ENCODE measurements around the gene PGP.

The PGP gene

DNA sequence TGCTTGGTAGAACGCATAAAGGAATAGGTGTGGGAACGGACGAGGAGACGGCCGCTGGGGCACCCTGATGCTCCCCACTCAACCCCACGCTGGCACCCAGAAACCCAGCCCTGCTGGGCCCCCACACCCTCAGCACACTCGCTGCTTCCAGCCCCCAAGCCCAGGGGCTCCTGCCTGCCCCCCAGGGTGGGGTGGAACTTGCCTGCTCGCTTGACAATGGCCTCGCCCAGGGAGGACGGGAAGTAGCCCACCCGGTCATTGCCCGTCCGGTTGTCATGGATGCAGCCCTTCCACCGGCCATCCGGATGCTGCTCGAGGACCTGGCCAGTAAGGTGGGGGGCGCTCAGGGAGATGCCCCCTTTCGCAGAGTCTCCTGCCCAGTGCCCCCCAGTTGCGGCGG is 28.1 kb downstream of the PGP start:
- H3K4me3 ChIP-seq (ENCODE audit: low read depth, low read length): no peak overlapping the region
- TF ChIP-seq, protein P1, sequence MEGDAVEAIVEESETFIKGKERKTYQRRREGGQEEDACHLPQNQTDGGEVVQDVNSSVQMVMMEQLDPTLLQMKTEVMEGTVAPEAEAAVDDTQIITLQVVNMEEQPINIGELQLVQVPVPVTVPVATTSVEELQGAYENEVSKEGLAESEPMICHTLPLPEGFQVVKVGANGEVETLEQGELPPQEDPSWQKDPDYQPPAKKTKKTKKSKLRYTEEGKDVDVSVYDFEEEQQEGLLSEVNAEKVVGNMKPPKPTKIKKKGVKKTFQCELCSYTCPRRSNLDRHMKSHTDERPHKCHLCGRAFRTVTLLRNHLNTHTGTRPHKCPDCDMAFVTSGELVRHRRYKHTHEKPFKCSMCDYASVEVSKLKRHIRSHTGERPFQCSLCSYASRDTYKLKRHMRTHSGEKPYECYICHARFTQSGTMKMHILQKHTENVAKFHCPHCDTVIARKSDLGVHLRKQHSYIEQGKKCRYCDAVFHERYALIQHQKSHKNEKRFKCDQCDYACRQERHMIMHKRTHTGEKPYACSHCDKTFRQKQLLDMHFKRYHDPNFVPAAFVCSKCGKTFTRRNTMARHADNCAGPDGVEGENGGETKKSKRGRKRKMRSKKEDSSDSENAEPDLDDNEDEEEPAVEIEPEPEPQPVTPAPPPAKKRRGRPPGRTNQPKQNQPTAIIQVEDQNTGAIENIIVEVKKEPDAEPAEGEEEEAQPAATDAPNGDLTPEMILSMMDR (IDR thresholded peaks at IDR 0.05; ENCODE audit: insufficient read depth, low read depth, low read length, missing control alignments): no peak
- no peak for DNase-seq (ENCODE audit: low read depth)

DNA sequence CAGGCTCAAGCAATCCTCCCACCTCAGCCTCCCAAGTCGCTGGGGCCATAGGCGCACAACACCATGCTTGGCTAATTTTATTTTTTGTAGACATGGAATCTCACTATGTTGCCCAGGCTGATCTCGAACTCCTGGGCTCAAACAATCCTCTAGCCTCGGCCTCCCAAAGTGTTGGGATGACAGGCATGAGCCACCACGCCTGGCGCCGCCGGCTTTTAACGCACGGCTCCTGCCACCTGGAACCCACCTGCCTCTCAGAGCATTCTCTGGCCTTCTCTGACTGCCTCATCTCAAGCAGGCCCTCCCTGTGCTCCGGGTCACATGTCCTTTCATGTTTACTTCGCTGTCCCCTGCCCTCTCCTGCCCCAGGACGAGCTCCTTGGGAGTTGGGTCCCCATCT is 28.6 kb downstream of the PGP start:
- TF ChIP-seq, protein P1 (IDR thresholded peaks at IDR 0.05; ENCODE audit: insufficient read depth, low read depth, low read length, missing control alignments): no peak
- no peak overlapping the region for H3K4me3 ChIP-seq (ENCODE audit: low read depth, low read length)
- DNase-seq (ENCODE audit: low read depth): no peak

DNA sequence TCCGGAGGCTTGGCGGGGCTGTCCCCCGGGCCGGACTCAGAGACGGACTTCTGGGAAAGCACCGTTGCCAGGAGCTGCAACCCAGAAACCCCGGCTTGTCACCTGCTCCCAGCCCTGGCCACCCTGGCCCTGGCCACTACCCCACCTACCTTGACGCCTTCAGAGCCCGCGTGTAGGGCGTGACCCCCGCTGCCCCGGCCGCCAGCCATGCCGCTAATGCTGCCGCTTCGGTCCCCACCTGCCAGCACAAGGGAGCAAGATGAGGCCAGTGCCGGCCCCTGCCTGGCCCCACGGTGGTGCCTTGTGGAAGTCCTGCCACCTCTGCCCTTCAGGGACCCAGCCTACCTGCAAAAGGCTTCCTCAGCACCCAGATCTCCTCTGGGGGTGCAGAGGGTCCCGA is 29.7 kb downstream of the PGP start:
- TF ChIP-seq, protein P1 (IDR thresholded peaks at IDR 0.05; ENCODE audit: insufficient read depth, low read depth, low read length, missing control alignments): no peak
- no peak for DNase-seq (ENCODE audit: low read depth)
- no peak overlapping the region for H3K4me3 ChIP-seq (ENCODE audit: low read depth, low read length)

DNA sequence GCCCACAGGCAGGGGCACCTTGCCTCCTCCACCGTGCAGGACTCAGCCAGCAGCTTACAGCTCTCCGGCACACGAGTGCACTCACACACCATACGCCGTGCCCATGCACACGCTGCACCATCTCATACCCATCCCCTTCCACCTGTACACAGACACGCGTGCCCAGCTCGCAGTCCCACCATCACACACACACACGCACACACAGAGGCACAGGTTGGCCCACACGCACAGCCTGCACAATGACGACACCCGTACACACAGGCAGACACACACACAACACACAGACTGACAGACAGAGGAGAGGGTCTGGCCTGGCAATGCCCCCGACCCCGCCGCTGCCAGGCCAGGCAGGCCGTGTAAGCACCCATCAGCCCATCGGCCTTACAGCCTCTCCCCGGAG is 30.3 kb downstream of the PGP start:
- DNase-seq (ENCODE audit: low read depth): no peak
- TF ChIP-seq, protein P1 (IDR thresholded peaks at IDR 0.05; ENCODE audit: insufficient read depth, low read depth, low read length, missing control alignments): no peak
- H3K4me3 ChIP-seq (ENCODE audit: low read depth, low read length): no peak overlapping the region

DNA sequence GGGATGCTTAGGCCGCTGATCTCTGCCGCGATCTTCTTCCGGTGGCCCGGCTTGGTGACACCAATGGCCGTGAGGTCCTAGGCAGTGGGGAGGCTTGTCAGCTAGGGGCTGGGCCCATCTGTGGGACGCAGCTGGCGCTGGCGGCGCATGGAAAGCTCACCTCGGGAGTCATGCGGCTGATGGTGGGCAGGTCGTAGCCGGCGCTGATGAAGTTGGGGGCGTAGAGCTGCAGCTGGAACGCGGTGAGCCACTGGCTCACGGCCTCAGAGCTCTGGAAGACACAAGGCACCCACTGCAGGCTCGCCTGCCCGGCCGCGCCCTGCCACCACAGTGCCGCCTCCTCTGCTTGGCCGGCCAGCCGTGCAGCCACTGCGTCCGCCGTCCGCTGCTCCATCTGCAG is 31.0 kb downstream of the PGP start:
- TF ChIP-seq, protein P1 (IDR thresholded peaks at IDR 0.05; ENCODE audit: insufficient read depth, low read depth, low read length, missing control alignments): no peak
- no peak for DNase-seq (ENCODE audit: low read depth)

DNA sequence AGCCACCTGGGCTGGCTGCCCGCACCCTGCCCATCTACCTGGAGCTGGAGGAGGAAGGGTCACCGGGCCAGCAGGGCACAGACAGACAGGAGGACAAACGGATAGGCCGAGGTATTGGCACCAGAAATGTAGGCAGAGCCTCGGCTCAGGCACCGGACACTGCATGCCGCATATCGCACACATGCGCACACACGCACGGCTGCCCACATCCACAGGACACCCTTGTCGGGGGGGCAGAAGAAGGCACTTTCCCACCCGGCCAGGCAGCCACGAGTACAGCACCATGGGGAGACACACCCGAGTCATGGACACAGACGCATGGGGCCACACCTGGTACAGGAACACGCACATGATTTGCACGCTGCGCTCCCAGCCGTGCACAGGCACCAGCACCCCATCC is 32.7 kb downstream of the PGP start:
- no peak overlapping the region for H3K4me3 ChIP-seq (ENCODE audit: low read depth, low read length)
- DNase-seq (ENCODE audit: low read depth): no peak
- TF ChIP-seq, protein P1 (IDR thresholded peaks at IDR 0.05; ENCODE audit: insufficient read depth, low read depth, low read length, missing control alignments): no peak

More for the DNA sequence above, 31.0 kb downstream of the PGP start:
- H3K4me3 ChIP-seq (ENCODE audit: low read depth, low read length): no peak overlapping the region

Data from GM12865 (cell line).